GM21390 (cell line): Measurements from ENCODE around the gene TNS4.

Experiments
- ATAC-seq: cut with Tn5 transposase; IDR thresholded peaks from one replicate; pipeline ENCODE4 v1.9.1; 2021; ENCODE audit not compliant: unreplicated experiment

The TNS4 gene

DNA sequence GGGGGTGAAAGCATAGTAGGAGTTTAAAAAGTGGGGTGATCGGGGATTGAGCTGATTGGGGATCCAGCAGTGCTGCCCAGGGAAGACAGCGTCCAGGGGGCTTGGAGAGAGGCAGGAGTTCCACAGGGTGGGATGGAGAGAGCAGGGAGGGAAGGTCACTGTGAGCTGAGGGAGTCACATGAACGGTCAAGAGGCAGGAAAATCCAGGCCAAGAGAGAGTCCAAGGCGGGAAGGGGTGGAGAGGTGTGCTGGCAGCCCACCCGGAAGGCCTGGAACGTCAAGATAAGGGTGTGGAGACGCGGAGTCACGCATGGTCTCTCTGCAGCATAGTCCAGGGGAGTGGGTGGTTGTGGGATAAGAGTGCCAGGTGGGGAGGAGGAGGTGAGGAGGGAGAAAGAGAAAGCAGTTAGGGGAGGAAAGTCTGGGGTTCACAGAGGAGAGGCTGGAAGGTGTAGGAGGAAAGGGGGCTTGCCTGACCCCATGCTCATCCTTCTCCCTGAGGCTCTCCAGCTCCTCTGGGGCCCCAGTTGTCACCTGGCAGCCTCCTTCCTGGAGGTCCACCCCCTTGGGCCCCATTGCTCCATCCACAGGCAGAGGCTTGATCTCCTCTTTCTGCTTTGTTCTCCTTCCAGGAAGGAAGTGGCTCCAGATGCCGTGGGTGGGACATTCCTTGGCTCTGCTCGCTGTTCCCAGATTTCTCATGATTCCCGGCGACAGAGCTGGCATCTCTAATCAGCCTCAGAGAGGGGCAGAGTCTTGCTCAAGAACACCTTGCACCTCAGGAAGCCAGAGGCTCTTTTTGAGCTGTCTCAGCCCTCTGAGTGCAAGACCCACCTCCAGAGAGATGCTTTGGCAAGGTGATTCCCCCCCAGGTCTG is 35.1 kb upstream of the TNS4 start:
- no peak for ATAC-seq

GRCh38 chr17:40535924-40536294 is 34.5 kb upstream of the TNS4 start:
- ATAC-seq: no peak

DNA sequence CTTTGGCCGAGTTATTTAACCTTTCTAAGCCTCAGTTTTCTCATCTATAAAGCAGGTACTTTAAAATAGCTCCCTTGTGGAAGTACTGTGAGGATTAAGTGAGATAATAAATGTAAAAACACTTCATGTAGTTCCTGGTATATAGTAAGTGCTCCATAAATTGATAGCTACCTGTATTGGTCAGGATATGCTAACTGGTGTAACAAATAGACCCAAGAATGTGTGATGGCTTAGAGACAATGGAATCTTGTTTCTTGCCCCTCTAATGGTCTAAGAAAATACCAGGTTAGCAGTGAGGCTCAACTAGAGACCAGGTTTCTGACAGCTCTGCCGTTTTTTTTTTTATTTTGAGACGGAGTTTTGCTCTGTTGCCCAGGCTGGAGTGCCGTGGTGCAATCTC is 34.0 kb upstream of the TNS4 start:
- ATAC-seq: no peak

GRCh38 chr17:40534371-40535189 is 33.2 kb upstream of the TNS4 start:
- no peak for ATAC-seq

- ATAC-seq: no peak
Observed at GRCh38 chr17:40533896-40534295, 32.5 kb upstream of the TNS4 start.

- no peak for ATAC-seq
Observed at GRCh38 chr17:40532520-40533253, 31.3 kb upstream of the TNS4 start.

DNA sequence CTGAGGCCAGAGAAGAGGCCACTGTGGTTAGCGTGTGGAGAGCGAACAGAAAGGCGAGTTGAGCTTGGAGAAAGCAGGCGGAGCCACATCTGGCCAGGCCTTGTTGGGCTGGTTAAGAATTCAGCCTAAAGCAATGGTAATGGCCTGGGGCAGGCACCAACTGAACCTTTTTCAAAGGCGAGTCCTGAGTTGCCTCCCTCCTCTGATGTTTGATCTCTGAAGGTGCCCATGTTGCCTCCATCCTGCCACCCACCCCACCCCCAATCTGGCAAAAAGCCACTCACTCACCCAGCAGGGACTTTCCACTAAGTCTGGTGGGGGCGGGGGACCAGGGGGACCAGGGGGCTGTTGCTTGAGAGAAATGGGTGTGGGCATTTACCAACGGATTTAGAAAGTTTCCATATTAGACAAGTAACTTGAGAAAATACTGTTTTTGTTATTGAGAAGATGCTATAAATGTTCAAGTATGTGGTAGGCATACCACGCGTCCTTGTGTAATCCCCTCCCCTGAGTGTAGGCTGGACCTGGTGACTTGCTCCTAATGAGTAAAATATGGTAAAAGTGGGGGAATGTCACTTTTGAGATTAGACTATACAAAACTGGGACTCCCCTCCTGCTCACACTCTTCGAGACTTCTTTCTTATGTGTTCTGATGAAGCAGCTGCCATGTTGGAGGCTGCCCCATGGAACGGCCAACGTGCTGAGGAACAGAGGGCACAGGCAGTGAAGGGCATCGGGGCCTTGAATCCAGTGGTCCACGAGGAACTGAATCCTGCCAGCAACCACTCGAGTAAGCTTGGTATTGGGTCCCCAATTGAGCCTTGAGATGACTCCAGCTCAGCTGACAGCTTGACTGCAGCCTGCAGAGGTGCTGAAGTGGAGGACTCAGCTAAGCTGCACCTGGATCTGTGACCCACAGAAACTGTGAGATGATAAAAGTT is 29.9 kb upstream of the TNS4 start:
- no peak for ATAC-seq

DNA sequence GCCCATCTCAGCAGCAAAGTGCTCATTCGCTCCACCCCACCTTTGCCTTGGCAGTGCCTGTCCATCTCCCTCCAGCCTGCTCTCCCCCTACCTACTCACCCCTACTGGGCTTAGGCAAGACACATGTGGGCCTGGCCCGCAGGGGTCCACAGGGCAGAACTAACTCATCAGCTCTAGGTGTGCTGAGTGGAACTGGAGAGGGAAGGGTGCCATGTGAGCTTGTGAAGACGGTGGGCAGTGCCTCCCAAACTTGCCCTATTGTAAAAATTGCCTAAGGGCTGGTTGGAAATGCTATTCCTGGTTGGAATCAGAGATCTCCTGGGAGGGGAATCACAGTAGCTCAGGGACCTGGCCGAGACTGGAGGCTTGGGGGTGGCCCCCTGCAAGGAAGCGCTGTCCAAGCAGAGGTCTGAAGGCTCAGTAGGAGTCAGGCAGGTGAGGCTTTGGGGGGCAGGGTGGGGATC is 29.1 kb upstream of the TNS4 start:
- no peak for ATAC-seq

DNA sequence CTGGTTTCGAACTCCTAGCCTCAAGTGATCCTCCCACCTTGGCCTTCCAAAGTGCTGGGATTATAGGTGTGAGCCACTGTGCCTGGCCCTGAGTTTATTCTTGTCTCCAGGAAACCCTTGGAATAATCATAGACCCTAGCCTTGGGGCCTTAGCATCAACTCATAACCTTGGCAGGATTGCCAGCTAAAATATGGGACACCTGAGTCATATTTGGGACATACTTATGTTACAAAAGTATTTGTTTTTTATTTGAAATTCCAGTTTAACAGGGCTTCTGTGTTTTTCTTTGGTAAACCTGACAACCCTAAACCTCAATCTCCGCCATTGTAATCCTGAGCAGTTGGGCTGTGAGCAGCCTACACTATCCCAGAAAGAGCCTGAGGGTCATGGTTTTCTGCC is 28.6 kb upstream of the TNS4 start:
- no peak for ATAC-seq

GRCh38 chr17:40528692-40529417 is 27.4 kb upstream of the TNS4 start:
- no peak for ATAC-seq

- no peak for ATAC-seq
Observed at GRCh38 chr17:40526668-40527067, 25.2 kb upstream of the TNS4 start.

- ATAC-seq: no peak
Observed at GRCh38 chr17:40525294-40525693, 23.9 kb upstream of the TNS4 start.

DNA sequence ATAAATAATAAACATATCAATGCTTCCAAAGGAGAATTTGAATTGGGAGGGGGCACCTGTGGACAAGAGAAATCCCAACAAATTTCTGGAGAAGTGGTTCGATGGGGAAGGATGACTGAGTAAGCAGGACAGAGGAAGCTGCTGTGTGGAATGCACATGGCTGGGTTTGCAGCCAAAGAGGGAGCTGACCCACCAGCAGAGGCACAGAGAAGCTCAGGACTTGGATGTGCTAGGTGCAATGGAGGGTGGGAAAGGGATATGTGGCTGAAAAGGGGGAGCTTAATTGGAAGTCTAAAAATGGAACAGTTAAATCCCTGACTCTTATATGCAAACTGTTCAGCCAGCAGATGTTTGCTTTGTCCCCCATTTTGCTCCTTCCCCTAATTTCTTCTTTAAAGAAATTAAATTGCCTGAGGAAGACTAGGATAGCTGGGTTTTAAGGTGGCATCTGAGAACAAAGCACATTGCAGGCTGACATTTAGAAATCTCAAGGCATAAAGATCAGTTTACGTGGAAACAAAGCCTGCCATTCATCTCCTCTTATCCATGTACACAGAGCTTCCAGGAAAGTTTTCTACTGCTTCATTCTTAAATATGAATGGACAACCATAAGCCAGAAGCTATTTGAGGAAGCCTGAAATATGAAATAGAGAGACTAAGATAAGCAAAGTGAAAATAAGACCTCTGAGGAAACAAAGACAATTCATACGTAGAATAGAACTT is 23.0 kb upstream of the TNS4 start:
- ATAC-seq: no peak

DNA sequence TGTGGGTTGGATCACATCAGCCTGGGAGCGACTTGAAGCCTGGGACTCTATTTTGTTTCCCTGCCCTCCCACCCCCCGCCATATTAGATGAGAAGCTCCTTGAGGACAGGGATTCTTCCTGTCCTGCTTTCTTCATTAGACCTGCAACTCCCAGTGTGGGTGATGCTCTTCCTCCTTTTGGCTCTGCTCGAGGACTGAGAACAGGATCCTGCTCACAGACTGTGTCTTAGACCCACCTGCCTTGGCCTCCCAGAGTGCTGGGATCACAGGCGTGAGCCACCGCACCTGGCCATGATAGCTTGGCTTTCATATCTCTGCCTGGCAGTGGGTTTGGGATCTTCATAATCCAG is 21.5 kb upstream of the TNS4 start:
- ATAC-seq: no peak

DNA sequence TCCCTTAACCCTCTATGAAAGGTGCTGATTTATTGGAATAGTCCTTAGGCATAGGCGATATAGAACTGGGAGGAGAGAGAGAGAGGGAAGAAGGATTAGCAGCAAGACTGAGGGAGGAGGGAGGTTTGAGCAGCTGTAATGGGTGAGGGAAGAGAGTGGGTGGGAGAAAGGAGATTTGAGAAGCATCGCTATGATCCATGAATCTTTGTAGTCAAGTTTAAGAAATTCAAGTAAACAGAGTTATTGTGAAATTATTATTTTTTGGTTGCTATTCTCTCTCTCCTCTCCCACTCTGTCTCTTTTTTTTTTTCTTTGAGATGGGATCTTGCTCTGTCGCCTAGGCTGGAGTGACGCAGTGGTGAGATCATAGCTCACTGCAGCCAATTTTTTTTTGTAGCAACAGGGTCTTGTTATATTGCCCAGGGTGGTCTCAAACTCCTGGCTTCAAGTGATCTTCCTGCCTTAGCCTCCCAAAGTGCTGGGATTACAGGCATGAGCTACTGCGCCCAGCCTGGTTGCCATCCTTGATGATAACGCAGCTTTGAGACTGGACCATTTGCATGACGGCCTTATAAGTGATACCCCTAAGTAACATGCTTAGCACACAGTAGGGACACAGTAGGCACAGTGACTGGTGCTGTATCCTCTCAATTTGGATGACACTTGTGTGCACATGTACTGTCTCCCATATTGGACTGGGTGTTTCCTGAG is 21.0 kb upstream of the TNS4 start:
- ATAC-seq: no peak

GRCh38 chr17:40520991-40521453 is 19.6 kb upstream of the TNS4 start:
- ATAC-seq: no peak

- ATAC-seq: no peak
Observed at GRCh38 chr17:40519089-40519775, 17.8 kb upstream of the TNS4 start.
